ENCODE results near the gene CHST11. TPM values are rescaled to one million over a fixed set of nuclear protein-coding genes. Genes with fewer than 3 reads are reported as not detected.

CHST11 gene
- polyA plus RNA-seq, 1 donor (not counting 4 experiments of a cell fraction or from before 2014, with no cell fraction given), result 11.9 TPM

DNA sequence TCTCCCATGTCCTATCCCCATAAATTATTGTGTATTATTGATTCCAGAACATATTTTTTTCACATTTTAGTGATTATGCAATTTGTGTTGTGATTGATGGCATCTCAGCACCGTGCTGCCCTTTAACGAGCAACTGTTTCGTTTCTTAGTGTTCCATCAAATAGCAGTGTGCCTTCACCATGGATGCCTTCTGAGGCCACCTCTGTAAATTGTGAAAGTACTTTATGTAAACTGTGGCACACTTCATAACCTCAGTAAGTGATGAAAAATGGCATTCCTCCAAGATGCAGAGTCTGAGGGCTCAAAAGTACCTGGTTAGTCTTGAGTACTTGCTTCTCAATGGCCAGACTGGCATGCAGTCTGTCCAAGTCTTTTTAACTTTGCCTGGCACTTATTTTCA, 8.2 kb downstream of the CHST11 start:
- Histone ChIP-seq H3K4me3 (ENCODE audit: control insufficient read depth in 2 of 3, extremely low read depth in 1 of 3, insufficient read depth in 2 of 3, low read depth in 1 of 3, low read length in 3 of 3) (no peak overlapping the region), H2AFZ (ENCODE audit: control insufficient read depth, low read length) (no peak overlapping the region), H3K27ac (ENCODE audit: control insufficient read depth, insufficient read depth, low read length) (no peak overlapping the region), H3K9me3 (ENCODE audit: control insufficient read depth, low read depth, low read length) (no peaks in the 10 kb centered on the region), H3K4me1 (ENCODE audit: control insufficient read depth, extremely low read depth, insufficient read depth, low read length) (peaks cover 2% of the 10 kb centered on the region), H4K20me1 (ENCODE audit: control insufficient read depth, extremely low read depth, insufficient read depth, low read length) (no peaks in the 10 kb centered on the region), H3K27me3 (ENCODE audit: control insufficient read depth, extremely low read depth, insufficient read depth, low read length) (no peaks in the 10 kb centered on the region), H3K36me3 (ENCODE audit: control insufficient read depth in 2 of 2, extremely low read depth in 1 of 2, insufficient read depth in 2 of 2, low read length in 2 of 2) (no peaks in the 10 kb centered on the region), H3K9ac (ENCODE audit: control insufficient read depth, extremely low read depth, insufficient read depth, low read length) (no peak overlapping the region), H3K79me2 (ENCODE audit: control insufficient read depth, insufficient read depth, low read length) (peaks cover 68% of the 10 kb centered on the region), H3K4me2 (ENCODE audit: control insufficient read depth, extremely low read depth, insufficient read depth, low read depth, low read length) (no peak overlapping the region), H3K9me1 (ENCODE audit: control insufficient read depth, extremely low read depth, insufficient read depth, low read length) (no peaks in the 10 kb centered on the region)
- FAIRE-seq (no peak), DNase-seq (ENCODE audit: low read depth, low spot score) (no peak)
- no peak for TF ChIP-seq EZH2 (IDR thresholded peaks at IDR 0.05; ENCODE audit: low read length)
- TF ChIP-seq CTCF (optimal IDR thresholded peaks at IDR 0.05 in 1 of 3, IDR thresholded peaks at IDR 0.05 in 1 of 3, conservative IDR thresholded peaks at IDR 0.05 in 1 of 3; ENCODE audit: extremely low read depth in 1 of 3, insufficient read depth in 2 of 3, low read length in 3 of 3), result no peak
- dilution Hi-C loops (cut with MboI; ENCODE audit: extremely low pct_ligation_motif_present, low sequenced_read_pairs), result no loop called here

DNA sequence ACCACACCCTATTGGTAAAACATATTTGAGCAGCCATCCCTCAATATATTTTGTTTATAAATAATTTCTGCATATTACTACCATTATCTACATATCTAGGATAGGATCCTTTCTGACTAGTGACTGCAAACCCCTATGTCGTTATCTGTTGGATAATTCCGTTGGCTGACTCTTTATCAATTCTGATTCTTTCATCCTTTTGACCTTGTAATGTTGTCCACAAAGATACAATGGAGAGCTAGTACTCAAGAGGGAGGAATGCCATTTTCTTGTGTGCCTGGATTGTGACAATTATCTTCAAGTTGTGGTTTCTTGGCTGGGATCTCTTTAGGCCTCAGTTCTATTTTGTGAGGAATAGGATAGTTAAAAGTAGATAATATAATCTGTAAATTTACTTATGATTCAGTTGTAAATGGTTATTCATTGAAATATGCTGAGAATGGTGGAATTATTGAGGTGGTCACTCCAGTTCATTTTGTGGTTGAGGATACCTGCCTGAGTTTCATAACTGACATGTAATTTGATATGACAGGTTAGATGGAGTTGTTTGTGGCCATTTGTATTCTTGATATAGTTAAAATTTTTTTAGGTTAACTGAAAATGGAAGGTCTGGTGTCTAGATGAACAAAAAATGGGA, 10.1 kb downstream of the CHST11 start:
- Histone ChIP-seq H3K4me3 (ENCODE audit: control insufficient read depth in 2 of 3, extremely low read depth in 1 of 3, insufficient read depth in 2 of 3, low read depth in 1 of 3, low read length in 3 of 3) (no peak overlapping the region), H3K4me2 (ENCODE audit: control insufficient read depth, extremely low read depth, insufficient read depth, low read depth, low read length) (no peak overlapping the region), H4K20me1 (ENCODE audit: control insufficient read depth, extremely low read depth, insufficient read depth, low read length) (no peaks in the 10 kb centered on the region), H3K4me1 (ENCODE audit: control insufficient read depth, extremely low read depth, insufficient read depth, low read length) (no peaks in the 10 kb centered on the region), H3K9me1 (ENCODE audit: control insufficient read depth, extremely low read depth, insufficient read depth, low read length) (no peaks in the 10 kb centered on the region), H3K27ac (ENCODE audit: control insufficient read depth, insufficient read depth, low read length) (no peak overlapping the region), H3K36me3 (ENCODE audit: control insufficient read depth in 2 of 2, extremely low read depth in 1 of 2, insufficient read depth in 2 of 2, low read length in 2 of 2) (no peaks in the 10 kb centered on the region), H3K27me3 (ENCODE audit: control insufficient read depth, extremely low read depth, insufficient read depth, low read length) (no peaks in the 10 kb centered on the region), H3K9ac (ENCODE audit: control insufficient read depth, extremely low read depth, insufficient read depth, low read length) (no peak overlapping the region), H3K9me3 (ENCODE audit: control insufficient read depth, low read depth, low read length) (no peaks in the 10 kb centered on the region), H2AFZ (ENCODE audit: control insufficient read depth, low read length) (no peak overlapping the region), H3K79me2 (ENCODE audit: control insufficient read depth, insufficient read depth, low read length) (peaks cover 61% of the 10 kb centered on the region)
- FAIRE-seq (no peak), DNase-seq (ENCODE audit: low read depth, low spot score) (no peak)
- dilution Hi-C loops (cut with MboI; ENCODE audit: extremely low pct_ligation_motif_present, low sequenced_read_pairs), result no loop called here
- no peak for TF ChIP-seq EZH2 (IDR thresholded peaks at IDR 0.05; ENCODE audit: low read length)
- no peak for TF ChIP-seq CTCF (optimal IDR thresholded peaks at IDR 0.05 in 1 of 3, IDR thresholded peaks at IDR 0.05 in 1 of 3, conservative IDR thresholded peaks at IDR 0.05 in 1 of 3; ENCODE audit: extremely low read depth in 1 of 3, insufficient read depth in 2 of 3, low read length in 3 of 3)
